ENCODE results near the gene CEACAM3.

CEACAM3 gene

DNA sequence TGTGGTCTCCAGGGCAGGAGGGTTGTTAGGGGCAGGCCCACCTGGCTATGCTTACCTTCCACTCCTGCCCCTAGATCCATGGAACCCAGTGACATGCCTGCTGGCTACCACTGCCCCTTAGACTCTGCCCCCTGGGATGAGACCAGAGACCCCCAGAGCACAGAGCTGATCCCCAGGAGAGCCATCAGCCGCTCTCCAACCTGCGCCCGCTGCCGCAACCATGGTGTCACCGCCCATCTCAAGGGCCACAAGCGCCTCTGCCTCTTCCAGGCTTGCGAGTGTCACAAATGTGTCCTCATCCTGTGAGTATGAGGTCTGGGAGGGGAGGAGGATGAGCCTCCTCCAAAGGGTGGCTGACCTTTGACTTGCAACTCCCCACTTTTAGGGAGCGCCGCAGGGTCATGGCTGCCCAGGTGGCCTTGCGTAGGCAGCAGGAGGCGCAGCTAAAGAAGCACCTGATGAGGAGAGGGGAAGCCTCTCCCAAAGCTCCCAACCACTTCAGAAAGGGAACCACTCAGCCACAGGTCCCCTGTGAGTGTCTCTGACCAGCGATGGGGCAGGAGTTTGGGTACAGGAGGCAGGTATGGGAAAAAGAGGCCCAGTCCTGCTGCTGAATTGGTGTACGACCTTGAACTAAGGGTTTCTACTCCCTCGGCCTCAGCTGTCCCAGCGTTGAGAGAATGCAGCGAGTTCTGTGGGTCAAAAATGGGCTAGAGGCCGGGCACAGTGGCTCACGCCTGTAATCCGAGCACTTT, 51.1 kb downstream of the CEACAM3 start:
- no peak for DNase-seq

DNA sequence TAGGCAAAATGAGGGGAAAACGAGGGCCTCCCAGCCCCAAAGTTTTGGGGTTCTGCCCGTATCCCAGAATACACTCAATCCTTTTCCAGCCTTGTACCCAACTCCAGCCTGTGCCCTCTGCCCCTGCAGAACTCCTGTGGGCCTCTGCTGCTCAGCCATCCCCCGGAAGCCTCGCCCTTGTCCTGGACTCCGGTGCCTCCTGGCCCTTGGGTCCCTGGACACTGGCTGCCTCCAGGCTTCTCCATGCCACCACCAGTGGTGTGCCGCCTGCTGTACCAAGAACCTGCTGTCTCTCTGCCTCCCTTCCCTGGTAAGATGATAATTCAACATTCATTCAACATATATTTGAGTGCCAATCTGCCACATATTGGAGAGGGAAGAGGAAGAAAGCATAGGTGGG, 52.3 kb downstream of the CEACAM3 start:
- DNase-seq = no peak

DNA sequence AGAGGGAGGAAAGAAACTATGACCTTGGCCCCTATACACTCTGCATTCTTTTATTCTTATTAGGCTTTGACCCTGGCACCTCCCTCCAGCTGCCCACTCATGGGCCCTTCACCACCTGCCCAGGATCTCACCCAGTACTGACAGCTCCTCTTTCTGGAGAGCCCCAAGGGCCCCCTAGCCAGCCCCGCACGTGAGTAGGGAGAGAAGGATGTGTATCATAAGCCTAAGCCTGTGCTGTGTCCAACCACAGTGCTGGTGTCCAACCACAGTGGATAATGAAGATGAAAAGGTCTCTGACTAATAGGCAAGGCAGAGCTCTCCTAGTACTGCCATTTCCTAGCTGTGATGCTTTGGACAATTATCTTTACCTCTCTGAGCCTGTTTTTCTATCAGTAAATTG, 52.7 kb downstream of the CEACAM3 start:
- no peak for DNase-seq

DNA sequence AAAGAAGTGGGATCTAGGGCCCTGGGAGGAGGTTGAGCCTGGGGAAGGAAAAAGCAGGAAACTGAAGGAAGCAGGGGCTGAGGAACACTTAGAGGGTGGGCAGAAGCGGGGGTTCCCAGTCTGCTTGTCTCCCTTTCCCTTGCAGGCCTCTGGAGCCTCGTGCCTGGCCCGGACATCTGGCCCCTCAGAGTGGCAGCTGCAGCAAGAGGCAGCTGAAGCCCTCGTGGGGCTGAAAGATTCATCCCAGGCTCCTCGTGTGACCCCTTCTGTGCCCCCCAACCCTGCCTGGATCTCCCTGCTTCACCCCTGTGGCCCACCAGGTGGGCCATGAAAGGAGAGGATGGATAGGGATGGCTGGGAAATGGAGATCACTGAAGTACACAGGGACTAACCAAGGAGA, 54.0 kb downstream of the CEACAM3 start:
- DNase-seq = no peak

DNA sequence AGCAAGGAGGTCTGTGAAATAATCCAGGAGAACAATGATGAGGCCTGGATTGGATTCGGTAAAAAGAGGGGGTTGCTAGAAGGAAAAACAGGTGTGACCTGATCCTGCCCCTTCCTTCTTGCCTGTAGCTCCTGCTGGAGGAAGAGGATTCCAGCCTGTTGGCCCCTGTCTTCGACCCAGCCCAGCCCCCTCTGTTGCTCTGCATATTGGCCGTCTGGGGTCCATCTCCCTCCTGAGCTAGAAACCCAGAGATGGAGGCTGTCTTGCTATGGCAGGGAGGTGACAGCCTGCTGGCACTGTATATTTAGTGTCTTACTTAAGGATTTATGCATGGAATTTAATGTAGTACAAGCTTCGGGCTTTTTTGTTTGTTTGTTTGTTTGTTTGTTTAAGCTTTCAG, 55.1 kb downstream of the CEACAM3 start:
- no peak for DNase-seq

DNA sequence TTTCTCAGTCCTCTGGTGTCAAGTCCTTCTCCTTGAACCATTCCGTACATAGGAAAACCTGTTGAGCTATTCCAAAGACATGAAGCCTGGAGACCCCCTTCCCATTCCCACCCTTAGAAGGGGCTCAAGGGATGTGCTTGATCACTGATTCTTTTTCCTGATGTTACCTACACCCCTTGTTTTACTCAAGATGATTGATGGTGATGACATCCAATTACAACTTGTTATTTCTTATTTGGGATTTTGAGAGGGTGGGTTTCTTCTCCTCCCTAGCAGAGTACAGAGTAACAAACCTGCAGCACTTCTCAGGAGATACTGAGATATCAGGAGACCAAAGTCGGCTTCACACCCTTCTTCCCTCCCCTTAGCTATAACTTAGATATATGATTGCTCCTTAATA, 57.0 kb downstream of the CEACAM3 start:
- no peak for DNase-seq

DNA sequence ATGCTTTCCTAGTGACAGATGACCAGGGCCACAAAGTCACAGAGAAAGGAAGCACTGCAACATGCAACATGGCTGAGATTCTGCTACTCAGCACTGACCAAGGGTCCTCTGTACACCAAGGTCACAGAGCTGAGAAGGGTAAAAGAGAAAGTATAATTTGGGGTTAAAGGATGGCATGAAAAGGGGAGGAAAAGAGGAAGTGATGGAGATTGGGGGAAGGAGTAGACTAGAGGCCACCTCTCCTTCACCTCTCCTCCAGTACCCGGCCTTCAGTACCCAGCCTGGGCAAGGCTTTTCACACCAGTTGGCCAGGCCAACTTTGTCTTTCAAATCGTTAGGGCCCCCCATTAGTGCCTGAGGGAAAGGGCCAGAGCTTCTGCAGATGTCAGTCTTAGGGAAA, 57.4 kb downstream of the CEACAM3 start:
- DNase-seq = no peak

DNA sequence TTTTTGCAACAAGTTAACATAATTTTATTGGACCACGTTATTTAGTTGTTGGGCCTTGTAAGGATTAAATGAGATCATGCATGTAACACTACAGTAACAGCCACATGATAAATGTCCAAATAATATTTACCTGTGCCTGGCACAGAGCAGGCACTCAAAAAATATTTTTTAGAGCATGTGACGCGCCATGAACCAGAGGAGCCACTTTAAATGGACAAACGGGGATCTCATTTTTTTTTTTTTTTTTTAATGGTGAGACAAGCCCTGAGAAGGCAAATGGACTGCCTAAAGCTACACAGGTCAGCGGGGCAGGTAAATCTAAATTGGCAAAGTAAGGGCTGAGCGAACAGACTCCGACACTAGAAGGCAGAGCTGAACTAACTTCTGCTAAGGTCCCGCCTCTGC, 62.8 kb downstream of the CEACAM3 start:
- no peak for DNase-seq

DNA sequence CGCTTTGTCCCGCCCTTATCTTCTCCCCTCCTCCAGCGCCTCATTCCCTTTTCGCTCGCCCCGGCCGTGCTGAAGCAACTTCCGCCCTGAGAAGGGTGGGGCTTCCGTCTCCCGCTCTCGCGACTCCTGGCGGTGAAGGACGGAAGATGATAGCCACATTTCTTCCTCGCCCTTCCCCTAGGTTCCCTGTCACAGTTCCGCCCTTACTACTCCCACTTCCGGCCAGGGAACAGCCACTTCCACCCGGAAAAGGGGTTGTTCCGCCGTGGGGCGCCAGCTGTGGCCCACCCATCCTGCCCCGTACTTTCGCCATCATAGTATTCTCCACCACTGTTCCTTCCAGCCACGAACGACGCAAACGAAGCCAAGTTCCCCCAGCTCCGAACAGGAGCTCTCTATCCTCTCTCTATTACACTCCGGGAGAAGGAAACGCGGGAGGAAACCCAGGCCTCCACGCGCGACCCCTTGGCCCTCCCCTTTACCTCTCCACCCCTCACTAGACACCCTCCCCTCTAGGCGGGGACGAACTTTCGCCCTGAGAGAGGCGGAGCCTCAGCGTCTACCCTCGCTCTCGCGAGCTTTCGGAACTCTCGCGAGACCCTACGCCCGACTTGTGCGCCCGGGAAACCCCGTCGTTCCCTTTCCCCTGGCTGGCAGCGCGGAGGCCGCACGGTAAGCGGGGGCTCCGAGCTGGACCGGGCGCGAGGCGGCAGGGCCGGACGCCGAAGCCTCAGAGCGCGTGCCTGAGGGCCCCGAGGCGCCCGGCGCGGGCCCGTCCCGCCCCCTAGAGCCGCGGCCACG, 63.4 kb downstream of the CEACAM3 start, which contains the start of gene RPS19:
RPS19 (plus strand) TSS at position 638 of the 801 bp plus-strand sequence. CDS start 520 bp downstream, outside the sequence.
- peak; percentile 79 for DNase-seq

DNA sequence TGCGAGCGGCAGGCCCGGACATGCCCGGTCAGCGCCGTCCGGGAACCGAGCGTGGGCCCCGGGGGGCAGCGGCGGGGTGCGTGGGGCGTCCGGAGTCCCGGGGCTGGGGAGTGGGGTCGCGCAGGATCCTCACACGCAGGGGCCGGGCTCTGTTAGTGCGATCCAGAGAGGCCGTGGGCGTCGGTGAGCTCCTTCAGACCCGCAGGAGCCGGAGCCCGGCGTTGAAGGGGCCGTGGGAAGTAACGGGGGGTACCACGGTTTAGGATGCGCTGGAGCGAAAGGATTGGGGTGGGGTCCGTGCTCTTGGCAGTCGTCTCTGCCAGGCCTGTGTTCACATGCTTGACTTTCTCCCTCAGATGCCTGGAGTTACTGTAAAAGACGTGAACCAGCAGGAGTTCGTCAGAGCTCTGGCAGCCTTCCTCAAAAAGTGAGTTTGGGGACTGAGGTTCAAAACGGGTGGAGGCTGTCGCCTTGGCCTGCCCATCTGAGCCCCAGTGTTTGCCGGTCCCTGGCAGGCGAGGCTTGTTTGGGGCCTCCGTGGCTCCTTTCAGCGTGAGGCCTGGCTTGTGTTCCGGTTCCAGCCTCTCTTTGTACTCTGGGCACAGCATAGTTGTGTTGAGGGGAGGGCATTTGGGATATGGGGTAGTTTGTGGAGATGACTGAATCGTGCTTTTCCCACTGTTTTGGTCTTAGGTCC, 64.2 kb downstream of the CEACAM3 start:
- DNase-seq = no peak
